ENCODE data around the gene RAD23A.
A peak's percentile ranks its signal among the peaks of the same experiment; 100 is the strongest.
"Not testable (repeated sequence)": the region's sequence is repeated elsewhere in the genome, so short reads cannot be mapped to it uniquely, and the experiment has no call there.

The RAD23A gene

DNA sequence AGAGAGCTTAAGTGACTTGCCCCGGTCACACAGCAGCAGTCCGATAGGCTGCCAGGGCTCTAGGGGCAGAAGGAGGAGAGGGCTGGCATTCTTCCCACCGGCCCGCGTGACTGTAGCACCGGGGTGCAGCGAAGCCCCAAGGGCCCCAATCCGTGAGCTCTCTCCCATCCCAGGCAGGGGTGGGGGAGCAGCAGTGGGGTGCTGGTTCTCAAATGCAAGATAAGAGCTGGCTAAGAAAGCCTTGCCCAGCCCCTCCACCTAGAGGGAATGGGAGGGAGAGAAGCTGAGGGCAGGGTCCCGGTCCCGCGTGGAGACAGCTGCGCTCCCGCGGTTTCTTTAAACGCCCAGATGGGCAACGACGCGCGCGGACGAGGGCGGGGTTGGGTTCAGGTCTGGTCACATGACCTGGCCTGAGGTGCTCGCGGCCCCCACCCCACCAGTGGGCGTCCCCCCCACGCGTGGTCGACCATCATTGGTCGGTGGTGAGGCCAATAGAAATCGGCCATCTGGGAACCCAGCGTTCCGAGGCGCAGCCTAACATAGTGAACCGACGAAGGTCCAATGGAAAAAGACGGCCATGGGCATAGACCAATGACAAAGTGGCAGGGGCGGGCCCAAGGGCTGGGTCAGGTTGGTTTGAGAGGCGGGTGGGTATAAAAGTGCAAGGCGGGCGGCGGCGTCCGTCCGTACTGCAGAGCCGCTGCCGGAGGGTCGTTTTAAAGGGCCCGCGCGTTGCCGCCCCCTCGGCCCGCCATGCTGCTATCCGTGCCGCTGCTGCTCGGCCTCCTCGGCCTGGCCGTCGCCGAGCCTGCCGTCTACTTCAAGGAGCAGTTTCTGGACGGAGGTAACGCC is 7.5 kb upstream of the RAD23A start, which contains the start of gene CALR:
Gene CALR (plus strand): TSS at position 683 of the 852 bp plus-strand sequence. CDS start 71 bp downstream, at position 754.
- DNase-seq: peak; percentile 100

DNA sequence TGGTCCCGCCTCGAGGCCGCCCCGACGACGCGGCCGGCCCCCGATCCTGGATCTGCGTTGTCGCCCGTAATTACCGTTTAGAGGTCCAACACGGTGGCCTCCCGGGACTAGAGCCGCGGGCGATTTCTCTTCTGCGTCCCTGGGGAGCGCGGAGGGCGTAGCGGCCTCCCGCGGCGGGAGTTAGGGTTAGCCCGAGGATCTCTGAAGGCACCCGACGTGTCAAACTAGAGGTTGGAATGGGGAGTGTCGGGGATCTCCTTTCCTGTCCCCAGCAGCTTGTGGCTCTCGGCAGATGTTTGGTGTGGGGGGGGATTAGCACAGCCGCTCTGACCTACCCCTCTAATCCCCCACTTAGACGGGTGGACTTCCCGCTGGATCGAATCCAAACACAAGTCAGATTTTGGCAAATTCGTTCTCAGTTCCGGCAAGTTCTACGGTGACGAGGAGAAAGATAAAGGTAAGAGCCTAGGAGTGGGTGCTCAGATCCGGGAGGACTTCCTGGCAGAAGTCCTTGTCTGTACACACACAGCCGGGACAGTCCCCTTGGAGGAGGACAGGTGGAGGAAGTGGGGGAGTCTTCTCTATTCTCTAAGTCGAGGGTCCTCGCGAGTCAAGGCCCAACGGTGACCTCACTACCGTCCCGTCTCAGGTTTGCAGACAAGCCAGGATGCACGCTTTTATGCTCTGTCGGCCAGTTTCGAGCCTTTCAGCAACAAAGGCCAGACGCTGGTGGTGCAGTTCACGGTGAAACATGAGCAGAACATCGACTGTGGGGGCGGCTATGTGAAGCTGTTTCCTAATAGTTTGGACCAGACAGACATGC is 6.7 kb upstream of the RAD23A start:
- DNase-seq: no peak

DNA sequence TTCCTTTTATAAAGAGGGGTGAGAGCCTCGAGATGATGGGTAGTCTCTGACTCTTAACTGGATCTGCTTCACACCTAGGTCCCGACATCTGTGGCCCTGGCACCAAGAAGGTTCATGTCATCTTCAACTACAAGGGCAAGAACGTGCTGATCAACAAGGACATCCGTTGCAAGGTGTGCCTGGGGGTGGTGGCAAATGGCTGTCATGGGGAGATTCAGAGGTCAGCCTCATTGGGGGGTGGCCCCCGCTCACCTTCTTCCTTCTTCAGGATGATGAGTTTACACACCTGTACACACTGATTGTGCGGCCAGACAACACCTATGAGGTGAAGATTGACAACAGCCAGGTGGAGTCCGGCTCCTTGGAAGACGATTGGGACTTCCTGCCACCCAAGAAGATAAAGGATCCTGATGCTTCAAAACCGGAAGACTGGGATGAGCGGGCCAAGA is 5.7 kb upstream of the RAD23A start:
- no peak for DNase-seq

DNA sequence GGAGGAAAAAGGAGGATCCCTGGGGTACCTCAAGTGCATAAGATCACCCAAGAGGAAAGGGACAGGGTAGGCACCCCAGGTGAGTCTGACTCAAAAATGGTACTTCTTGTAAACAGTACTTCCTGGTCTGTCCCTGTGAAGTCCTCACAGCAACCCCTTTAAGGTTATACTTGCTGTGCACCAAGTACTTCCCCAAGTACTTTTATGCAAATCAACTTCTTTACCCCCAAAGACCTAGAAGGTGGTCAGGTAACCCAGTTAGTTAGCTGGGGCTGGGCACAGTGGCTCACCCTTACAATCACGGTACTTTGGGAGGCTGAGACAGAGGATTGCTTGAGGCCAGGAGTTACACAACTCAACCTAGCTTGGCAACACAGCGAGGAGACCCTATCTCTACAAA is 4.8 kb upstream of the RAD23A start:
- no peak for DNase-seq

DNA sequence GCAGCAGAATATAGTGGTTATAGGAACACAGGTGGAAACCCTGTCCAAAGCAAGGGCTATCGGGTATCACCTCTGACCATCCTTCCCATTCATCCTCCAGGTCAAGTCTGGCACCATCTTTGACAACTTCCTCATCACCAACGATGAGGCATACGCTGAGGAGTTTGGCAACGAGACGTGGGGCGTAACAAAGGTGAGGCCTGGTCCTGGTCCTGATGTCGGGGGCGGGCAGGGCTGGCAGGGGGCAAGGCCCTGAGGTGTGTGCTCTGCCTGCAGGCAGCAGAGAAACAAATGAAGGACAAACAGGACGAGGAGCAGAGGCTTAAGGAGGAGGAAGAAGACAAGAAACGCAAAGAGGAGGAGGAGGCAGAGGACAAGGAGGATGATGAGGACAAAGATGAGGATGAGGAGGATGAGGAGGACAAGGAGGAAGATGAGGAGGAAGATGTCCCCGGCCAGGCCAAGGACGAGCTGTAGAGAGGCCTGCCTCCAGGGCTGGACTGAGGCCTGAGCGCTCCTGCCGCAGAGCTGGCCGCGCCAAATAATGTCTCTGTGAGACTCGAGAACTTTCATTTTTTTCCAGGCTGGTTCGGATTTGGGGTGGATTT is 2.1 kb upstream of the RAD23A start:
- no peak for DNase-seq

DNA sequence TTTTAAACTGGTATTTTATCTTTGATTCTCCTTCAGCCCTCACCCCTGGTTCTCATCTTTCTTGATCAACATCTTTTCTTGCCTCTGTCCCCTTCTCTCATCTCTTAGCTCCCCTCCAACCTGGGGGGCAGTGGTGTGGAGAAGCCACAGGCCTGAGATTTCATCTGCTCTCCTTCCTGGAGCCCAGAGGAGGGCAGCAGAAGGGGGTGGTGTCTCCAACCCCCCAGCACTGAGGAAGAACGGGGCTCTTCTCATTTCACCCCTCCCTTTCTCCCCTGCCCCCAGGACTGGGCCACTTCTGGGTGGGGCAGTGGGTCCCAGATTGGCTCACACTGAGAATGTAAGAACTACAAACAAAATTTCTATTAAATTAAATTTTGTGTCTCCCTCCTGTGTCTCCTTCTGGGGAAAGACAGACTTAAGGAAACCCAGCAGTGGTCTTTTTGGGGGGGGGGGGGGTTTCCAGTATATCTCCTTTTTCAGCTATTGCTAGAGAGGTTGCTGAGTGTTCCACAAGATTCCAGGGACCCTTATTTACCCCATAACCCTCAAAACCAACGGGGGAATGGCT is 1.5 kb upstream of the RAD23A start:
- DNase-seq: no peak

DNA sequence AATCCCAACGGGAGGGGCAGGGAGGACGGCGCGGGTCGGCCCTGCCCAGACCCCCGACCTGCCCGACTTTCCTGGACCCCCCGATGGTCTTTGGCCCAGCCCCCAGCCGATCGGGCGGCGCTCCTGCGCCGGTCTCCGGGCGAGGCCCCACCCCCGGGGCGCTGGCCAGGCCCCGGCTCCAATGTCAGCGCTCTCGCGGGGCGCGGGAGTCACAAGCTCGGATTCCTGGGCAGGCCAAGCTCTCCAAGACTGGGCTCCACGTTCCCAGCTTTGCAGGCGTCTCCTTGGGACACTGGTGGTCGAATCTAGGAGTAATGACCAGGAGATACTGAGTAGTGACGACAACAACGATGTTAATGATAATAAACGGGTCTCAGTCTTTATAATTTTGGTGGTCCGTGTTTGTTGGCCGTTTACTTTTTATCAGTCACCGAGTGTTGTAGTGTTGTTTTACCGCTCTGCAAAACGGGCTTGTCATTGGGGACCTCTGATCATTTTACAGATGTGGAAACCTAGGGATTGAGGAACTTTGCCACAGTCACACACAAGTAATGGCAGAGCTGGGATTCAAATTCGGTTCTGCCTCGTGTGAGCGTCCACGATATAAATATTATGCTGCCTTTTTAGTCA is 545 bp downstream of the RAD23A start:
- DNase-seq: peak; percentile 87

DNA sequence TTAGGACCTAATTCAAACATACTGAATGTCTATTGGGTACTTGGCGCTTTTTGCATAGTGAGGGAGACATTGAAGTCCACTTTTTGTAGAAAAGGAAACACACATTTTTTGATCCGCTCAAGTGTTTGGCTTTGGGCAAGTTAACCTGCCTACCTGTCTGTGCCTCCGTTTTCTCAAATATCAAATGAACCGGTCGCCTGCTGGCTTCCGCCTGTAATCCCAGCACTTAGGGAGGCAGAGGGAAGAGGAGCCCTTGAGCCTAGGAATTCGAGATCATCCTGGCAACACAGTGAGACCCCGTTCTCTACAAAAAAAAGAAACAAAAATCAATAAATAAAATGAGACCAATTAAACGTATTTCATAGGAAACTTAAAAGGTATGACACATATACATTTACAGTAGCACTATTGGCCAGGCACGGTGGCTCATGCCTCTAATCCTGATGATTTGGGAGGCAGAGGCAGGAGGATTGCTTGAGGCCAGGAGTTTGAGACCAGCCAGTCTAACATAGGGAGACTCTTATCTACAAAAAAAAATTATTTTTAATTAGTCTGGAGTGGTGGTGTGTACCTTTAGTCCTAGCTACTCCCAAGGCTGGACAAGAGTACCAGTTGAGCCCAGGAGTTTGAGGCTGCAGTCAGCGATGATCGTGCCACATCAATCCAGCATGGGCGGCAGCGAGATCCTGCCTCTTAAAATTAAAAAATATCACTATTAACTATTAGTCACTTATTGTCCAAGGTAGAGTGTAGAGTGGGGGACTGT is 1.3 kb downstream of the RAD23A start:
- no peak for DNase-seq

DNA sequence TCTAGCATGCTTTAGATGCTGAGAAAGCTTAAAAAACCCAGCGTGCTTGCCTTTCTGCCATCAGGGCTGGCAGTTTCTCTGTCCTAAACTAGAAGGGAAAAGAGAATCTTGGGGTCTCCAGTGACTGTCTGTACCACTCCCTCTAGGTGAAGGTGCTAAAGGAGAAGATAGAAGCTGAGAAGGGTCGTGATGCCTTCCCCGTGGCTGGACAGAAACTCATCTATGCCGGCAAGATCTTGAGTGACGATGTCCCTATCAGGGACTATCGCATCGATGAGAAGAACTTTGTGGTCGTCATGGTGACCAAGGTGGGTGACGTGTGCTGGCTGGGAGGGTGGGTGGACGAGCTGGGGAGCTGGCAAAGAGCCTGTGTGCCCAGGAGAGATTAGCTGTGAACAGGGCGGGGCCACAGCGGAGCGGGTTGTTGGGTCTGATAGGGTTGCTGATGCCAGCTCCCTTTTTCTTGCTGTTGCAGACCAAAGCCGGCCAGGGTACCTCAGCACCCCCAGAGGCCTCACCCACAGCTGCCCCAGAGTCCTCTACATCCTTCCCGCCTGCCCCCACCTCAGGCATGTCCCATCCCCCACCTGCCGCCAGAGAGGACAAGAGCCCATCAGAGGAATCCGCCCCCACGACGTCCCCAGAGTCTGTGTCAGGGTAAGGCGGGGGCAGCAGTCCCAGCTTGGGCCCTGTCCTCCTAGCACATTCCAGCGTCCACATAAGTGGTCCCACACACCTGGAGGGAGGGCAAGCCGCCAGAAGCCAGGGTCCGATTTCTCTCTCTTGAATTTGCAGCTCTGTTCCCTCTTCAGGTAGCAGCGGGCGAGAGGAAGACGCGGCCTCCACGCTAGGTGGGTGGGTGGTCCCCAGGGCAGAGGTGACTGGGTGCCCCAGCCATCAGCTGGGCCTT is 2.3 kb downstream of the RAD23A start:
- peak; percentile 55 for DNase-seq

DNA sequence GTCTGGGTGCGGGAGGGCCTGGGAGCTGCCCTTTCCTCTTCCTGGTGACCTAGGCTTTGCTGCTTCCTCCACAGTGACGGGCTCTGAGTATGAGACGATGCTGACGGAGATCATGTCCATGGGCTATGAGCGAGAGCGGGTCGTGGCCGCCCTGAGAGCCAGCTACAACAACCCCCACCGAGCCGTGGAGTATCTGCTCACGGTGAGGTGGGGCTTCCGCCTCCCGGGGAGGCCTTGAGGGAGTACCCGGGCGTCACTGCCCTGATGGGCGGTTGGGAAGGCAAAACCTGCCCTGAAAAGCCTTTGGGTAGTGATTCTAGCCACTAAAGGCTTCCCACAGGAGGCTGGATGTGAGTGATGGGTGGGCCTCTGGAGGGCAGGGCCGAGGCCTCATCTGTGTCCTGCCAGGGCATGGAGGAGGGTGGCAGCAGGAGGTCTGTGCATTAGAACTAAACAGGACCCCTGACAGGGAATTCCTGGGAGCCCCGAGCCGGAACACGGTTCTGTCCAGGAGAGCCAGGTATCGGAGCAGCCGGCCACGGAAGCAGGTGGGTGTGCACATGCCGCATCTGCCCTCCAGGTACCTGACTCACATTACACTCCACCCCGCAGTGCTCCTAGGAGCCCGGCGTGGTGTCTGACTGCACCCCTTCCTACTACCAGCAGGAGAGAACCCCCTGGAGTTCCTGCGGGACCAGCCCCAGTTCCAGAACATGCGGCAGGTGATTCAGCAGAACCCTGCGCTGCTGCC is 3.1 kb downstream of the RAD23A start:
- DNase-seq: no peak

DNA sequence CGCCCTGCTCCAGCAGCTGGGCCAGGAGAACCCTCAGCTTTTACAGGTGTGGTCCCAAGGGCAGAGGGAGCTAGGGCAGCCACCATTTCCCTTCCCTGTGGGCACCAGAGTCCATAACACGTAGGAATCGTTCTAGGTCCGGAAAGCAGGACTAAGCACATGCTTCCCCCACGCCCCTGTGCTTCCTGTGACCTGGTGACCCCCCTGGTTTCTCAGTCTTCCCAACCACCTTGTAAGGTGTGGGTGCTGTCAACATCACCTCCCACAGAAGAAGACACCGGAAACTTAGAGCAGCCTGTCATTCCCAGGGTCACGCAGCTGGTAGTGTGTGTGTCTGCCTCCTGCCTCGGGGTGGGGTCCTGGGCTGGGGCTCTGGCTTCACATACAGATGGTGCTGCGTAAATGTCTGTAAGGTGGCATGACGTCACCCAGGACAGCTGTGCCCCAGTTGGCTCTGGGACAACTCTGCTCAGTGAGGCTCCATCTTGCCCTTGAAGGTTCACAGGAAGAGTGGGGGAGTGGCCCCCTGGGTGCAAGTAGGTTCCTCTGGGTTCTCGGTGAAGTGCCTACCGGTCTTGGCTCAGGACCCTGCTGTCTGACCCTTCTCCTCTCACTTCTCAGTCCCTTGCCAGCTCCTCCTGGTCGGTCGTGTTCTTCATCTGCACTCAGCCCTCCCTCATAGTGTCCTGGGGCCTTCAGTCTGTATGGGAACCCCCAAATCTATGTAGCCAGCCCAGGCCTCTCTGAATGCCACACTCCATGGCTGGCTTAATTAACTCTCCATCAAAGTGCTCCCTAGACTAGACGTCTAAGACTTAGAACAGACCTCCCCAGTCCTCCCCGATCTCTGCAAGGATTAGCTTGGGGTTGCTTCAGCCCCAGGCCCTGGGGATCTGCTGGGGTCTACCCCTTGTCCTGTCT is 4.0 kb downstream of the RAD23A start:
- no peak for DNase-seq

DNA sequence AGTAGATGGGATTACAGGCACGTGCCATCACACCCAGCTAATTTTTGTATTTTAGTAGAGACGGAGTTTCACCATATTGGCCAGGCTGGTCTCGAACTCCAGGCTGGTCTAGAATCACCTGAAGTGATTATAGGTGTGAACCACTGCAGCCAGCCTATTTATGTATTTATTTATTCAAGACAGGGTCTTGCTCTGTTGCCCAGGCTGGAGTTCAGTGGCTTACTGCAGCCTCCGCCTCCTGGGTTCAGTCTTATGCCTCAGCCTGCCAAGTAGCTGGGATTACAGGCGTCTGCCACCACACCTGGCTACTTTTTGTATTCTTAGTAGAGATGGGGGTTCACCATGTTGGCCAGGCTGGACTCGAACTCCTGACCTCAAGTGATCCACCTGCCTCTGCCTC is 6.4 kb downstream of the RAD23A start:
- not testable (repeated sequence) for DNase-seq

DNA sequence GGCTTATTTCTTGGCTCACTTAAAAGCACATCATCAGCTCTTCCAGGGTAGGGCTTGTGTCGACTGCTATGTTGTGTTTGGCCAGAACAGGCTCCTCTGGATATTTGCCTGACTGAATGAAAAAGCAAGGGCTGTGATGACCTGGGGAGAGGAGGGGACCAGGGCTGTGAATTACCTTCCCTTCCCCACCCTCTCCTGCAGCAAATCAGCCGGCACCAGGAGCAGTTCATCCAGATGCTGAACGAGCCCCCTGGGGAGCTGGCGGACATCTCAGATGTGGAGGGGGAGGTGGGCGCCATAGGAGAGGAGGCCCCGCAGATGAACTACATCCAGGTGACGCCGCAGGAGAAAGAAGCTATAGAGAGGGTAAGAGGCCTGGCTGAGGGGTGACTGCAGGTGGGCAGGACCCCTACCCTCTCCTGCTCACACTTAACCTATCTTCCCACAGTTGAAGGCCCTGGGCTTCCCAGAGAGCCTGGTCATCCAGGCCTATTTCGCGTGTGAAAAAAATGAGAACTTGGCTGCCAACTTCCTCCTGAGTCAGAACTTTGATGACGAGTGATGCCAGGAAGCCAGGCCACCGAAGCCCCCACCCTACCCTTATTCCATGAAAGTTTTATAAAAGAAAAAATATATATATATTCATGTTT is 7.0 kb downstream of the RAD23A start:
- DNase-seq: no peak

DNA sequence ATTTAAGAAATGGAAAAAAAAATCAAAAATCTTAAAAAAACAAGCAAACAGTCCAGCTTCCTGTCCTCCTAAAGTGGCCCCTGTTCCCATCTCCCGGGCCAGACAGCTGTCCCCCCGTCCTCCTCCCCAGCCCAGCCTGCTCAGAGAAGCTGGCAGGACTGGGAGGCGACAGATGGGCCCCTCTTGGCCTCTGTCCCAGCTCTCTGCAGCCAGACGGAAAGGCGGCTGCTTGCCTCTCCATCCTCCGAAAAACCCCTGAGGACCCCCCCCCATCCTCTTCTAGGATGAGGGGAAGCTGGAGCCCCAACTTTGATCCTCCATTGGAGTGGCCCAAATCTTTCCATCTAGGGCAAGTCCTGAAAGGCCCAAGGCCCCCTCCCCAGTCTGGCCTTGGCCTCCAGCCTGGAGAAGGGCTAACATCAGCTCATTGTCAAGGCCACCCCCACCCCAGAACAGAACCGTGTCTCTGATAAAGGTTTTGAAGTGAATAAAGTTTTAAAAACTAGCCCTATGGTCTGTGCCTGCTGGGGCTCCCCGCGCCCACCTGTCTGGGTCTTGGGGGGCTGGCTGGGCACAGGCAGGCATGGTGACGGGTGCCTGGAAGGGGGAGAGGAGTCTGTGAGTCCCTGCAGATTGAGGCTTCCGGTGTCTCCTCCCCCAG is 7.6 kb downstream of the RAD23A start:
- peak; percentile 86 for DNase-seq

DNA sequence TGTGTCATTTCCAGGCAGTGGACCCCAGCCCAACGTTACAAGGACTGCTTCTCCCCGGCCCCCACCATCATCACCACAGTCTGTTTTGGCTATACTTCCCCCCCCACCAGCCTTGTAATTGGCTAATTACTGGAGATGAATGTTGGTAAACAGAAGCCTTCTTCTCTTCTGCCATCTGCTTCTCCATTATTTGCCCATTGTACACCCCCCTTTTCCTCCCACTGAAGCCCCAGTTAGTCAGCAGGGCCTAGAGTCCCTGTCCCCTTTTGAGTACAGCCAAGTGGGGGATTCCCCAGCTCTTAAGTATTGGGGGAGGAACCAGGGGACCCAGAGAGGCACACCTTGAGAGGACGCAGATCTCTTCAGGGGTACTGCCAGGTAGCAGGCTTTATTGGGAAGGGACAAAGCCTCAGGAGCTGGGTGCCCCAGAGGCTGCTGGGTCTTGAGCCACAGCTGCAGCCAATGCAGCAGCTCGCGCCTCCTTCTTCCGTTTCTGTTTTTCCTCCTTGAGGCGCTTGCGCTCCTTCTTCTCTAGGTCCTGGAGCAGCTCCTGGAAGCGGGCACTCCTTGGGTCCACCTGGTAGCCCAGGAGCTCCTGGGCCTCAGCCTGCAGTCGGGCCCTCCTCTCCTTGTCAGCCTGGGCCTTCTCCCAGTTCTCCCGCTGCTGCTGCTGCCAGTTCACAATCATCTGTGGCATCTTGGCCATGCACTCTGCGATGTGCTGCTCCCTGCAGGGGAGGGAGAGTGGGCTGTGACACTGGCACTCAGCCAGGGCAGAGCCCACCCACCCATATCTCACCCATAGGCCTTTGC is 8.3 kb downstream of the RAD23A start:
- DNase-seq: no peak

DNA sequence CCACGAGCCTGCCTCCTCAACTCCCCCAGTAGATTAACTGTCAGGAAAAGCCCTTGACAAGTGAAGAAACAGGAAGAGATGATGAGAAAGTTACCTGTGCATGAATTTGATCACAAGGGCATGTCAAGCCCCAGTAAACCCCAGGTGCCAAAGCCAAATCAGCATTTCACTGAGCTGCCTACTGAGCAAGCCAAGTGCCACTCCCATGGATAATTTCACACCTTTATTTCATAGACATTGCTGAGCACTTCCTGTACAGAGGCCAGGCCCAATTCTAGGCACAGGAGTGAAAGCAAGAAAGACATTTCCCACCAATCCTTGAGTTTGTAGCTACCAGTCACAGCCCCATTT is 8.9 kb downstream of the RAD23A start:
- no peak for DNase-seq

DNA sequence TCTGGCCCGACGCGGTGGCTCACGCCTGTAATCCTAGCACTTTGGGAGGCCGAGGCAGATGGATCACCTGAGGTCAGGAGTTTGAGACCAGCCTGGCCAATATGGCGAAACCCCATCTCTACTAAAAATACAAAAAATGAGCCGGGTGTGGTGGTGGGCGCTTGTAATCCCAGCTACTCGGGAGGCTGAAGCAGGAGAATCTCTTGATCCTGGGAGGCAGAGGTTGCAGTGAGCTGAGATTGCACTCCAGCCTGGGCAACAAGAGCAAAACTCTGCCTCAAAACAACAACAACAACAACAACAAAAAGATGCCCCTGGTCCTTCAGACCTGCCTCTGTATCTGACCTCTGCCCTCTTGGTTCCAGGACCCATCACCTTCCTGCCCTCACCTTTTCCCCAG is 9.9 kb downstream of the RAD23A start:
- not testable (repeated sequence) for DNase-seq
